ENCODE results near the gene YPEL1. TPM values are rescaled to one million over a fixed set of nuclear protein-coding genes. Genes with fewer than 3 reads are reported as not detected.

YPEL1 gene
- total RNA-seq: 10 to 100 TPM in 1 of 4 donors, 1 to 10 TPM in 3; 2.3 to 13.7 (median 7.6) TPM

- Histone ChIP-seq H3K4me3 (peak within 1 kb of the TSS; percentile 36 to 57), H3K36me3 (no peaks in the 10 kb centered on the region), H3K27me3 (no peaks in the 10 kb centered on the region), H3K27ac (peak within 1 kb of the TSS; percentile 74 to 77), H3K4me1 (peaks cover 0 to 8% of the 10 kb centered on the region in 2 donors), H3K9me3 (no peaks in the 10 kb centered on the region)
- intact Hi-C loops (cut with DNase I; ENCODE audit: low total_unique reads): no loop called here
- TF ChIP-seq CTCF (IDR thresholded peaks at IDR 0.05) (peak in 1 of 4 experiments; percentile 46), POLR2A (IDR thresholded peaks at IDR 0.05) (peak; percentile 99 to 100)
- peak; percentile 94 to 96 for DNase-seq
Observed at GRCh38 chr22:21735200-21736083, at the start of gene YPEL1. Gene YPEL1 (minus strand): TSS chr22:21735794. CDS start chr22:21710744, 25,050 bp downstream.

GRCh38 chr22:21780259-21780658, 44.7 kb upstream of the YPEL1 start:
- intact Hi-C loops (cut with DNase I; ENCODE audit: low total_unique reads): no loop called here
- Histone ChIP-seq H3K4me3 (no peak overlapping the region), H3K36me3 (no peaks in the 10 kb centered on the region), H3K9me3 (no peaks in the 10 kb centered on the region), H3K27me3 (no peaks in the 10 kb centered on the region), H3K27ac (no peak overlapping the region), H3K4me1 (no peaks in the 10 kb centered on the region)
- no peak for TF ChIP-seq CTCF (IDR thresholded peaks at IDR 0.05)
- TF ChIP-seq POLR2A (IDR thresholded peaks at IDR 0.05): no peak
- DNase-seq: no peak

- no peaks in the 10 kb centered on the region for H3K27me3 ChIP-seq
Observed at GRCh38 chr22:21779444-21779843, 43.9 kb upstream of the YPEL1 start.

GRCh38 chr22:21778705-21779363, 43.2 kb upstream of the YPEL1 start:
- Histone ChIP-seq H3K36me3 (no peaks in the 10 kb centered on the region), H3K4me3 (no peak overlapping the region)

More at GRCh38 chr22:21779444-21779843, 43.9 kb upstream of the YPEL1 start:
- Histone ChIP-seq H3K27ac (no peak overlapping the region), H3K9me3 (no peaks in the 10 kb centered on the region), H3K4me3 (no peak overlapping the region), H3K4me1 (no peaks in the 10 kb centered on the region), H3K36me3 (no peaks in the 10 kb centered on the region)
- no peak for DNase-seq
- TF ChIP-seq POLR2A (IDR thresholded peaks at IDR 0.05) (no peak), CTCF (IDR thresholded peaks at IDR 0.05) (no peak)
- intact Hi-C loops (cut with DNase I; ENCODE audit: low total_unique reads): no loop called here

More at GRCh38 chr22:21778705-21779363, 43.2 kb upstream of the YPEL1 start:
- intact Hi-C loops (cut with DNase I; ENCODE audit: low total_unique reads): no loop called here
- no peaks in the 10 kb centered on the region for H3K4me1 ChIP-seq
- TF ChIP-seq POLR2A (IDR thresholded peaks at IDR 0.05) (no peak), CTCF (IDR thresholded peaks at IDR 0.05) (no peak)
- H3K9me3 ChIP-seq: no peaks in the 10 kb centered on the region
- H3K27ac ChIP-seq: no peak overlapping the region
- DNase-seq: peak in 1 of 2 donors; percentile 3
- no peaks in the 10 kb centered on the region for H3K27me3 ChIP-seq

Measured in uterus (tissue), 4 donors.